ENCODE measurements around the gene PRKCA.

Gene PRKCA

DNA sequence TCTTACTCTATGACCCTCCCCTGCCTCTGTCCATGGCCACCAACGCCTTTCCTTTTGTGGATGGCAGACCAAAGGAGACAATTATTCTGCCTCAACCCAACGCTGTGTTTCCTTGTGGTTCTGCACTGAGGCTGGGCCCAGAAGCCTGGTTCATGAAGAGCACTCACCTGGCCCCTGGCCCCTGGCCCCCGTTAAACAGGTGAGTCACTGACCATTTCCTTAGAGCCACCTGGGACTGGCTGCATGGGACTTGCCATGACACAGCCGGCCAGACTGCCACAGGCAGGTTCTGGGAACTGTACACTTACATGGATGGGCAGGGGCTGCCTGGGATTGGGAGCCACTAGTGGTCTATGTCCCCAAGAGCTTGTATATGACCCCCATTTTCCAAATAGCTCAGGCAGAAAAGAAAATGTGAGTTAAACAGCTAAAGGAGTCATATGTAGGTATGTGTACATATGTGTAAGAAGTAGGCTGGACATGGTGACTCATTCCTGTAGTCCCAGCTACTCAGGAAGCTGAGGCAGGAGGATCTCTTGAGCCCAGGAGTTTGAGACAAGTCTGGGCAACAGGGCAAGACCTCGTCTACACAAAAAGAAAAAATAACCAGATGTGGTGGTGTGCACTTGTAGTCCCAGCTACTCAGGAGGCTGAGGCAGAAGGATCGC is 350.6 kb downstream of the PRKCA start:
- TF ChIP-seq, protein P1, sequence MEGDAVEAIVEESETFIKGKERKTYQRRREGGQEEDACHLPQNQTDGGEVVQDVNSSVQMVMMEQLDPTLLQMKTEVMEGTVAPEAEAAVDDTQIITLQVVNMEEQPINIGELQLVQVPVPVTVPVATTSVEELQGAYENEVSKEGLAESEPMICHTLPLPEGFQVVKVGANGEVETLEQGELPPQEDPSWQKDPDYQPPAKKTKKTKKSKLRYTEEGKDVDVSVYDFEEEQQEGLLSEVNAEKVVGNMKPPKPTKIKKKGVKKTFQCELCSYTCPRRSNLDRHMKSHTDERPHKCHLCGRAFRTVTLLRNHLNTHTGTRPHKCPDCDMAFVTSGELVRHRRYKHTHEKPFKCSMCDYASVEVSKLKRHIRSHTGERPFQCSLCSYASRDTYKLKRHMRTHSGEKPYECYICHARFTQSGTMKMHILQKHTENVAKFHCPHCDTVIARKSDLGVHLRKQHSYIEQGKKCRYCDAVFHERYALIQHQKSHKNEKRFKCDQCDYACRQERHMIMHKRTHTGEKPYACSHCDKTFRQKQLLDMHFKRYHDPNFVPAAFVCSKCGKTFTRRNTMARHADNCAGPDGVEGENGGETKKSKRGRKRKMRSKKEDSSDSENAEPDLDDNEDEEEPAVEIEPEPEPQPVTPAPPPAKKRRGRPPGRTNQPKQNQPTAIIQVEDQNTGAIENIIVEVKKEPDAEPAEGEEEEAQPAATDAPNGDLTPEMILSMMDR (IDR thresholded peaks at IDR 0.05; ENCODE audit: low read depth, low read length): no peak
- no peaks in the 10 kb centered on the region for H3K36me3 ChIP-seq
- no peaks in the 10 kb centered on the region for H3K9me3 ChIP-seq
- no peaks in the 10 kb centered on the region for H3K27me3 ChIP-seq
- H3K4me1 ChIP-seq: peaks cover 16% of the 10 kb centered on the region
- no peak for DNase-seq
- no peak overlapping the region for H3K4me3 ChIP-seq (ENCODE audit: low read depth, low read length)

DNA sequence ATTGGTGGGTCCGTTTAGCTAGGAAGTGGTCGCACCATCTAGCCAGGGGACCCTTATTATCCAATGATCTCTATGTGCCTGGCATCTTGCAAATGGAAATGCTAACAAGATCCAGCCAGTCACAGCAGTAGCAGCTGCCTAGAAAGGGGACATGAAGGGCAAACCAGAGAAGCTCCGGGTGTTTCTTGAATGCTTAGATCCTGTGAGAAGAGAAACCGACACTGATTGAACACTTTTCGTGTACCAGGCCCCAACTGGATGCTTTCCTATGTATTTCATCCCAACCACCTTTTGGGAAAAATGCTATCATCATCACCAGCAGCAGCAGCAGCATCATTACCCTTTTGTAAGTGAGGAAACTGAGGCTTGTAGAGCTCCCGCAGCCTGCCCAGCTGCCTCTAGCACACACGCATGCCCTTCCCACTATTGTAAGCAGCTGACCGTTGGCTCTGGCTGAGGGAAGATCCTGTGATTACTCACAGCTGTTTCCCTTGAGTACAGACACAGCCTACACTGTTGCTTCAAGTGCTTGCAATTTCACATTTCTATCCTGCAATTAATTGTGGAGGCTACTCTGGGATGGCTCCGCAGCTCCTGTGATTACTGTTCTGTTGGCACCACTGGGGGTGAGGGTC is 351.8 kb downstream of the PRKCA start:
- peaks cover 3% of the 10 kb centered on the region; the same call in 1 of the 2 replicates for H3K36me3 ChIP-seq
- TF ChIP-seq, protein P1 (IDR thresholded peaks at IDR 0.05; ENCODE audit: low read depth, low read length): no peak
- H3K4me3 ChIP-seq (ENCODE audit: low read depth, low read length): no peak overlapping the region
- no peak for DNase-seq
- peaks cover 16% of the 10 kb centered on the region for H3K4me1 ChIP-seq
- H3K27me3 ChIP-seq: no peaks in the 10 kb centered on the region
- H3K9me3 ChIP-seq: no peaks in the 10 kb centered on the region

DNA sequence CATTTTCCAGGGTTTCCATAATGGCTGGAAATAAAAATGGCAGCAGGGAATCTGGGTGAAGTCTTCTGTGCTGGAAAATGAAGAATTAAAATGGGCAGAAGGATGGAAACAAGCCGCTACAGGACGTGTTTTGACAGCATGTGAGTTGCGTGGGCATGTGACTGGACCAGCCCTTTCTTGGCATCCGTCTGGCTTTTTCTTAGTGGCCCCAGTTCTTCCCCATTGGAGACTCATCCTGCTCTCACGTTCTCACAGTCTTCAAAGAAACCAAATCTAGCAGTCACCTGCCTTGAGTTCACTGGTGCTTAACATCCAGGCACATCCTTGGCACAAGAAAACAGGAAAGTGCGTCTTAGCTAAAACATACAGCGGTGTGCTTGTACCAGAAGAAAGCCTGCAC is 352.4 kb downstream of the PRKCA start:
- H3K36me3 ChIP-seq: peaks cover 3% of the 10 kb centered on the region; the same call in 1 of the 2 replicates
- peaks cover 16% of the 10 kb centered on the region for H3K4me1 ChIP-seq
- H3K4me3 ChIP-seq (ENCODE audit: low read depth, low read length): no peak overlapping the region
- no peaks in the 10 kb centered on the region for H3K27me3 ChIP-seq
- TF ChIP-seq, protein P1 (IDR thresholded peaks at IDR 0.05; ENCODE audit: low read depth, low read length): no peak
- H3K9me3 ChIP-seq: no peaks in the 10 kb centered on the region
- no peak for DNase-seq

DNA sequence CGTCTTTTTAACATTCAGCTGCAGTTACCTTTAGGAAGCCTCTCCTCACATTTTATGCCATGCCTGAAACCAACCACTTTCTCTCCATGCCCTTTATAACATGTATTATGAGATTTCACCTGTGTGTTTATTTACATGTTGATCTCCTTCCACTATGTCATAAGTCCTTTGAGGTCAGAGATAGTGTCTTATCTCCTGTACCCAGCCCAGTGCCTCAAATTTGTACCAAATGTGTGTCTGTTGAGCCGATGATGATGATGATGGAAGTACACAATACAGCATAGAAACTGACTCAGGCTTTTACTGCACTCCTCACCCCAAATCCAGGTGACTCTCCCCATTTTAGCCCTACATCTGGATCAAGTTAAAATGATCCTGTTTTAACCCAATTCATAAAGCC is 353.0 kb downstream of the PRKCA start:
- H3K4me3 ChIP-seq (ENCODE audit: low read depth, low read length): no peak overlapping the region
- no peaks in the 10 kb centered on the region for H3K27me3 ChIP-seq
- no peak for DNase-seq
- peaks cover 16% of the 10 kb centered on the region for H3K4me1 ChIP-seq
- peaks cover 3% of the 10 kb centered on the region; the same call in 1 of the 2 replicates for H3K36me3 ChIP-seq
- TF ChIP-seq, protein P1 (IDR thresholded peaks at IDR 0.05; ENCODE audit: low read depth, low read length): no peak
- no peaks in the 10 kb centered on the region for H3K9me3 ChIP-seq

DNA sequence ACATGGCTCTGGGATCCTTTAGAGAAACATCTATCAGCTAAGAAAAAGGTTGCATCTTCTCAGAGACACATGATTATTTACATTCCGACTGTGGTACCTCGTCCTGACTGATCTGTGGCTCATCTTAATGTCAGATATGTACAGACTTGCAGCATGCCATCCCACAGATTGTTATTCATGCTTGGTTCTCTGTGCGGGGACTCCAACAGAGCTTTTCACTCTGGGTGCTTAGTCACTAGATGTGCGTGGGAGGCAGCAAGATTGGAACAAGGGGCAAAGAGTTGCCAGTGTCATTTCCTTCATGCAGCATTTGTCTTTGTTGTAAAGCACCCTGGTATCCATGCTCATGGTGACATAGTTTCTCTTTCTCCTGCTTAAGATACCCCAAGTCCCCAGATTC is 353.4 kb downstream of the PRKCA start:
- Histone ChIP-seq H3K36me3 (peaks cover 3% of the 10 kb centered on the region; the same call in 1 of the 2 replicates), H3K27me3 (no peaks in the 10 kb centered on the region), H3K4me3 (ENCODE audit: low read depth, low read length) (no peak overlapping the region), H3K9me3 (no peaks in the 10 kb centered on the region), H3K4me1 (peaks cover 16% of the 10 kb centered on the region)
- no peak for DNase-seq
- TF ChIP-seq, protein P1 (IDR thresholded peaks at IDR 0.05; ENCODE audit: low read depth, low read length): no peak
